ENCODE measurements around the gene KBTBD12.

DNA sequence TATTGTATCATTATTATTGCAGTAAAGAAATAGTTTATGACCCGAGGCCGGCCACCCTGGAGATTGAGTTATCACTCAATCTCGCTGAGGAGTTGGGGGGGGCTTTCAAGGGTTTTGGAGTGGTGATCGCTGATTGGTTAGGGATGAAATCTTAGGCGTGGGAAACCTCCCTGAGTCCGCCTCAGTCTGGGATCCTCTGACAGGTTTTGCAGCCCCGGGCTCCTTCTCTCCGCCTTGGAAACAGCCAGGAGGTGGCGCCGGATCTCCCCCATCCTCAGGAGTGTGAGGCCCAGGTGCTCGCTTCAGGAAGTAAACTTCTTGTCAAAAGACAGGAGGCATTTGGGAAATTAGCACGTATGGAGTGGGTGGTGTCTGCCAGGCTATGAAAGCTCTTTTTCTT is 96.1 kb downstream of the KBTBD12 start:
- no peak for TF ChIP-seq EZH2 (IDR thresholded peaks at IDR 0.05)
- no peak for TF ChIP-seq POLR2AphosphoS5 (IDR thresholded peaks at IDR 0.05; ENCODE audit: borderline replicate concordance, low read depth, low read length)
